Activated CD4-positive, CD25-positive, alpha-beta regulatory T cell treated with anti-CD3 and anti-CD28 coated beads, Interleukin-2, amount 50 U/mL, for 72 hours (primary cell): Measurements from ENCODE around the gene KCNC3.

ENCODE experiments used
- DNase-seq: peaks from one replicate; pipeline ENCODE4 v3.0.0; 2021

The KCNC3 gene

GRCh38 chr19:50309396-50310125, 19.6 kb downstream of the KCNC3 start:
- no peak for DNase-seq

GRCh38 chr19:50308991-50309390, 20.2 kb downstream of the KCNC3 start:
- DNase-seq: no peak

GRCh38 chr19:50303558-50303957, 25.6 kb downstream of the KCNC3 start:
- DNase-seq: no peak

- DNase-seq: no peak
These were observed 27.6 kb downstream of the KCNC3 start for GRCh38 chr19:50301607-50301971.

- no peak for DNase-seq
These were observed 28.2 kb downstream of the KCNC3 start for GRCh38 chr19:50300814-50301606.

- no peak for DNase-seq
These were observed 29.1 kb downstream of the KCNC3 start for GRCh38 chr19:50300051-50300450.

- no peak for DNase-seq
These were observed 35.7 kb downstream of the KCNC3 start for GRCh38 chr19:50293263-50294004.

- no peak for DNase-seq
These were observed 36.9 kb downstream of the KCNC3 start for GRCh38 chr19:50292216-50292827.

GRCh38 chr19:50290775-50291174, 38.4 kb downstream of the KCNC3 start:
- no peak for DNase-seq

GRCh38 chr19:50290011-50290410, 39.2 kb downstream of the KCNC3 start:
- DNase-seq: no peak

- no peak for DNase-seq
These were observed 40.2 kb downstream of the KCNC3 start for GRCh38 chr19:50288954-50289353.

- DNase-seq: no peak
These were observed 41.8 kb downstream of the KCNC3 start for GRCh38 chr19:50287331-50287730.

- DNase-seq: no peak
These were observed 42.7 kb downstream of the KCNC3 start for GRCh38 chr19:50286443-50286842.

- DNase-seq: no peak
These were observed 43.3 kb downstream of the KCNC3 start for GRCh38 chr19:50285833-50286232.

- no peak for DNase-seq
These were observed 47.7 kb downstream of the KCNC3 start for GRCh38 chr19:50281491-50281890.

- no peak for DNase-seq
These were observed 48.2 kb downstream of the KCNC3 start for GRCh38 chr19:50280983-50281382.

GRCh38 chr19:50280074-50280473, 49.1 kb downstream of the KCNC3 start:
- no peak for DNase-seq

- DNase-seq: no peak
These were observed 51.1 kb downstream of the KCNC3 start for GRCh38 chr19:50277966-50278580.

GRCh38 chr19:50276370-50277063, 52.7 kb downstream of the KCNC3 start:
- no peak for DNase-seq

- no peak for DNase-seq
These were observed 53.4 kb downstream of the KCNC3 start for GRCh38 chr19:50275577-50276368.

GRCh38 chr19:50273821-50274220, 55.4 kb downstream of the KCNC3 start:
- DNase-seq: no peak
